SU-DHL-6 (cell line): ENCODE measurements around the gene TACSTD2.
"Not testable (repeated sequence)": the region's sequence is repeated elsewhere in the genome, so short reads cannot be mapped to it uniquely, and the experiment has no call there.

ENCODE experiments used
- CTCF ChIP-seq: fragments of 200-600 bp; sonication (generic); IDR thresholded peaks from one replicate; pipeline ENCODE4 v1.5.1; 2017; ENCODE audit warnings: antibody characterized with exemption, mild to moderate bottlenecking, low read length, moderate library complexity; ENCODE audit not compliant: insufficient read depth, poor library complexity, severe bottlenecking
- EZH2phosphoT487 ChIP-seq: fragments of 200-600 bp; sonication (generic), shearing (Covaris generic); conservative IDR thresholded peaks from 2 replicates; pipeline ENCODE4 v1.6.1; 2018; ENCODE audit warnings: mild to moderate bottlenecking, antibody characterized with exemption, low read length, moderate library complexity, mixed read lengths

GRCh38 chr1:58623259-58623658 is 46.2 kb upstream of the TACSTD2 start:
- TF ChIP-seq EZH2phosphoT487, CTCF: not testable (repeated sequence)
